ENCODE data around the gene KIF26A. TPM values are rescaled to one million over a fixed set of nuclear protein-coding genes. Genes with fewer than 3 reads are reported as not detected.

The KIF26A gene
- total and polyA plus RNA-seq, 2 donors (not counting 1 experiment from before 2014, with no cell fraction given): 0.15 TPM; not detected in 1

DNA sequence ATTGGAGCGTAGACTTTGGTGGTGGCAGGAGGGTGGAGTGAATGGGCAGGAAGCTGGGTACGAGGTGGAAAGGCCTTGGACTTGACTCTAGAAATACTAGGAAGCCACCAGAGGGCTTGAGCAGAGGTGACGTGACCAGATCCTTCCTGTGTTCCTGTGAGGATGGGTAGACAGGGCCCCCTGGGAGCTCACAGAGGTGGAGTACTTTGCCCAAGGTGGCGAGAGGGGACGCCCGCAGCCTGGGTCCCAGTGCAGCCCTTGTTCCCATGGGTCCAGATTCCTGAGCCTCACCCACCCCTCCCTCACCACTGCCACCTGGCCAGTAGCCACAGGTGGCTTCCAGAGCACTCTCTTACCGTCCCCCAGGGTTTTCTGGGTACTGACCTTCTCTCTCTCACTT is 89.8 kb downstream of the KIF26A start:
- 35% methylated on average over 6 of the region's 7 CpGs for WGBS (ENCODE audit: insufficient coverage)
- peak overlapping the region; percentile 17 for H3K27ac Mint-ChIP-seq
- H3K9me3 Mint-ChIP-seq (ENCODE audit: insufficient read depth): peaks cover 4% of the 10 kb centered on the region
- no peak overlapping the region for H3K9ac ChIP-seq (ENCODE audit: low read length)
- no peaks in the 10 kb centered on the region for H3K36me3 ChIP-seq (replicated peaks in 1 of 2; ENCODE audit: control extremely low read depth in 1 of 2, control insufficient read depth in 1 of 2, extremely low read depth in 1 of 2, insufficient read depth in 2 of 2, low read length in 1 of 2)
- CTCF ChIA-PET: no interaction called here
- ATAC-seq (ENCODE audit: low read depth) (no peak), DNase-seq (no peak)
- peaks cover 0 to 49% (median 9%) of the 10 kb centered on the region in 3 donors for H3K9me3 ChIP-seq (ENCODE audit: control extremely low read depth in 1 of 3, control insufficient read depth in 2 of 3, insufficient read depth in 1 of 3, low read length in 2 of 3)
- H3K79me2 ChIP-seq (ENCODE audit: control insufficient read depth, insufficient read depth, low read length): no peaks in the 10 kb centered on the region
- no peak overlapping the region for H3K4me3 ChIP-seq (ENCODE audit: control extremely low read depth in 1 of 5, extremely low read depth in 1 of 5, insufficient read depth in 1 of 5, low read depth in 2 of 5, low read length in 4 of 5)
- H3K4me3 Mint-ChIP-seq: no peak overlapping the region
- intact Hi-C loops (cut with micrococcal nuclease): no loop called here
- no peak overlapping the region for H3K4me2 ChIP-seq (replicated peaks; ENCODE audit: low read depth, low read length, poor library complexity, severe bottlenecking)
- H4K20me1 ChIP-seq (ENCODE audit: control insufficient read depth, insufficient read depth, low read length, poor library complexity, severe bottlenecking): no peaks in the 10 kb centered on the region
- POLR2A ChIA-PET: no interaction called here
- H3K4me1 ChIP-seq (ENCODE audit: control insufficient read depth in 2 of 2, insufficient read depth in 2 of 2, low read length in 2 of 2): peaks cover 0 to 9% of the 10 kb centered on the region in 2 donors
- peaks cover 8% of the 10 kb centered on the region for H3K4me1 Mint-ChIP-seq
- peaks cover 0 to 10% (median 4%) of the 10 kb centered on the region in 4 experiments for H3K27me3 ChIP-seq (replicated peaks in 1 of 4; ENCODE audit: control extremely low read depth in 1 of 4, control insufficient read depth in 3 of 4, insufficient read depth in 4 of 4, low read length in 3 of 4)
- no peak for TF ChIP-seq EZH2 (IDR thresholded peaks at IDR 0.05; ENCODE audit: borderline replicate concordance, insufficient read depth, low read depth, low read length, poor library complexity, severe bottlenecking)
- TF ChIP-seq, protein P1, sequence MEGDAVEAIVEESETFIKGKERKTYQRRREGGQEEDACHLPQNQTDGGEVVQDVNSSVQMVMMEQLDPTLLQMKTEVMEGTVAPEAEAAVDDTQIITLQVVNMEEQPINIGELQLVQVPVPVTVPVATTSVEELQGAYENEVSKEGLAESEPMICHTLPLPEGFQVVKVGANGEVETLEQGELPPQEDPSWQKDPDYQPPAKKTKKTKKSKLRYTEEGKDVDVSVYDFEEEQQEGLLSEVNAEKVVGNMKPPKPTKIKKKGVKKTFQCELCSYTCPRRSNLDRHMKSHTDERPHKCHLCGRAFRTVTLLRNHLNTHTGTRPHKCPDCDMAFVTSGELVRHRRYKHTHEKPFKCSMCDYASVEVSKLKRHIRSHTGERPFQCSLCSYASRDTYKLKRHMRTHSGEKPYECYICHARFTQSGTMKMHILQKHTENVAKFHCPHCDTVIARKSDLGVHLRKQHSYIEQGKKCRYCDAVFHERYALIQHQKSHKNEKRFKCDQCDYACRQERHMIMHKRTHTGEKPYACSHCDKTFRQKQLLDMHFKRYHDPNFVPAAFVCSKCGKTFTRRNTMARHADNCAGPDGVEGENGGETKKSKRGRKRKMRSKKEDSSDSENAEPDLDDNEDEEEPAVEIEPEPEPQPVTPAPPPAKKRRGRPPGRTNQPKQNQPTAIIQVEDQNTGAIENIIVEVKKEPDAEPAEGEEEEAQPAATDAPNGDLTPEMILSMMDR (IDR thresholded peaks at IDR 0.05): no peak
- no peak overlapping the region for H2AFZ ChIP-seq (ENCODE audit: insufficient read depth, low read depth, low read length, poor library complexity, severe bottlenecking)
- no peak overlapping the region for H3K27ac ChIP-seq (ENCODE audit: low read length in 2 of 2)
- H3K27me3 Mint-ChIP-seq: peaks cover 9% of the 10 kb centered on the region

DNA sequence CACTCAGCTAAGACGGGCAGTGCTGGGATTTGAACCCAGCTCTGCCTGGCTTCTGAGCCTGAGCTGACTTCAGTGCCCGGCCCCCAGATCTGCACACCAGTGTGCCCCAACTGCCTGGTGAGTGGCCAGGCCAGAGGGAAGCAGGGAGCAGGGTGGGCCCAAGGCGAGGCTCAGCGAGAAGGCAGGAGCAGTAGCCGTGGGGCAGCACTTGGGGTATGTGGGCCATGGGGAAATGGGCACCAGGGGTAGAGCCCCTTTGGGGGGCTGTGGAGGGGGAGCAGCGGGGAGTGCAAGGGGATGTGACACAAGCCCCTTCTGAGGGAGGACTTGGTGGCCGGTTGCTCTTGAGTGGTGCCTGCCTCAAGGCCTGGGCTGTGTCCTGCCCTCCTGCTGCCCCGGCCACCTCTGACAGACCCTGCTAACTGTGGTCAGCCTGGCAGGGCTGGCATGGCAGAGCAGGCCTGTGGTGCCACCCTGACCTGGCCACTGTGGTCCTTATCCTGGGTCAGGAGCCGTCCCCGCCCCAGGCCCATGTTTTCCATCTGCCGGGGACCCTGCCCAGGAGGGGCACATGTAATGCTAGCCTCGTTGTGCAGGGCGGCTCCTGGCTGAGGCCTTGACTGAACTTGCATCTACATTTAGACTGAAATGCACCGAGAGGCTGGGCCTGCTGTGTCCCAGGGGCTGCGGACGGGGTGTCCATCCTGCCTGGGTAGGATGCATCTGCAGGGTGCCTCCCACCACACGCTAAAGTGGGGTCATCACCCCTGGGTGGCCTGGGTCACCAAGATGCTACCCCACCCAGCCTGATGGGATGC is 90.5 kb downstream of the KIF26A start:
- Histone ChIP-seq H2AFZ (ENCODE audit: insufficient read depth, low read depth, low read length, poor library complexity, severe bottlenecking) (no peak overlapping the region), H3K9me3 (ENCODE audit: control extremely low read depth in 1 of 3, control insufficient read depth in 2 of 3, insufficient read depth in 1 of 3, low read length in 2 of 3) (peaks cover 0 to 50% (median 10%) of the 10 kb centered on the region in 3 donors), H3K4me2 (replicated peaks; ENCODE audit: low read depth, low read length, poor library complexity, severe bottlenecking) (no peak overlapping the region), H3K27ac (ENCODE audit: low read length in 2 of 2) (no peak overlapping the region), H4K20me1 (ENCODE audit: control insufficient read depth, insufficient read depth, low read length, poor library complexity, severe bottlenecking) (no peaks in the 10 kb centered on the region), H3K4me3 (ENCODE audit: control extremely low read depth in 1 of 5, extremely low read depth in 1 of 5, insufficient read depth in 1 of 5, low read depth in 2 of 5, low read length in 4 of 5) (no peak overlapping the region), H3K79me2 (ENCODE audit: control insufficient read depth, insufficient read depth, low read length) (no peaks in the 10 kb centered on the region), H3K9ac (ENCODE audit: low read length) (no peak overlapping the region), H3K27me3 (replicated peaks in 1 of 4; ENCODE audit: control extremely low read depth in 1 of 4, control insufficient read depth in 3 of 4, insufficient read depth in 4 of 4, low read length in 3 of 4) (peaks cover 0 to 8% (median 2%) of the 10 kb centered on the region in 4 experiments), H3K4me1 (ENCODE audit: control insufficient read depth in 2 of 2, insufficient read depth in 2 of 2, low read length in 2 of 2) (peaks cover 0 to 9% of the 10 kb centered on the region in 2 donors), H3K36me3 (replicated peaks in 1 of 2; ENCODE audit: control extremely low read depth in 1 of 2, control insufficient read depth in 1 of 2, extremely low read depth in 1 of 2, insufficient read depth in 2 of 2, low read length in 1 of 2) (no peaks in the 10 kb centered on the region)
- peaks cover 10% of the 10 kb centered on the region for H3K9me3 Mint-ChIP-seq (ENCODE audit: insufficient read depth)
- H3K4me1 Mint-ChIP-seq: peaks cover 8% of the 10 kb centered on the region
- no peak overlapping the region for H3K27ac Mint-ChIP-seq
- no peak overlapping the region for H3K4me3 Mint-ChIP-seq
- DNase-seq (no peak), ATAC-seq (ENCODE audit: low read depth) (no peak)
- ChIA-PET CTCF (no interaction called here), POLR2A (no interaction called here)
- peaks cover 7% of the 10 kb centered on the region for H3K27me3 Mint-ChIP-seq
- intact Hi-C loops (cut with micrococcal nuclease): no loop called here
- 94% methylated on average over 17 of the region's 17 CpGs for WGBS (ENCODE audit: insufficient coverage)
- no peak for TF ChIP-seq EZH2 (IDR thresholded peaks at IDR 0.05; ENCODE audit: borderline replicate concordance, insufficient read depth, low read depth, low read length, poor library complexity, severe bottlenecking)
- TF ChIP-seq, protein P1 (IDR thresholded peaks at IDR 0.05): no peak
